Calu3 (cell line): ENCODE data around the gene CD52. TPM values are rescaled to one million over a fixed set of nuclear protein-coding genes. Genes with fewer than 3 reads are reported as not detected.

ENCODE experiments used
- BruUV-seq: library from RNA; stranded (reverse); fragments of 400-500 nt; replicated peaks from 2 replicates; lab custom pipeline; 2021; lab: Mats Ljungman, UMichigan
- CTCF ChIA-PET: fragments of 300-600 bp; sonication (Branson Sonifier 250); formaldehyde crosslinking; loops from one replicate; lab custom pipeline; 2022; ENCODE audit warnings: antibody characterized with exemption; lab: Charles Lee
- DNase-seq: peaks from one replicate; pipeline ENCODE4 v3.0.0; 2022
- H3K27ac Mint-ChIP-seq: one replicate; pipeline ENCODE4 v1.8.0; 2022; ENCODE audit warnings: mixed read lengths; ENCODE audit not compliant: unreplicated experiment
- H3K27me3 Mint-ChIP-seq: one replicate; pipeline ENCODE4 v1.8.0; 2022; ENCODE audit warnings: mixed read lengths; ENCODE audit not compliant: unreplicated experiment
- H3K36me3 Mint-ChIP-seq: one replicate; pipeline ENCODE4 v1.8.0; 2022; ENCODE audit warnings: mild to moderate bottlenecking, moderate library complexity, mixed read lengths; ENCODE audit not compliant: insufficient read depth, unreplicated experiment
- H3K4me1 Mint-ChIP-seq: one replicate; pipeline ENCODE4 v1.8.0; 2022; ENCODE audit warnings: mild to moderate bottlenecking, low read depth, mixed read lengths; ENCODE audit not compliant: unreplicated experiment
- H3K4me3 Mint-ChIP-seq: one replicate; pipeline ENCODE4 v1.8.0; 2022; ENCODE audit warnings: mild to moderate bottlenecking, low read depth, moderate library complexity, mixed read lengths; ENCODE audit not compliant: unreplicated experiment
- H3K9me3 Mint-ChIP-seq: one replicate; pipeline ENCODE4 v1.8.0; 2022; ENCODE audit warnings: low read depth, mixed read lengths; ENCODE audit not compliant: unreplicated experiment
- CTCF ChIP-seq: fragments of 200-600 bp; IDR thresholded peaks from one replicate; pipeline ENCODE4 v1.8.0; 2022; ENCODE audit warnings: antibody characterized with exemption; ENCODE audit not compliant: unreplicated experiment
- intact Hi-C: fragments of 100-400 bp; cut with micrococcal nuclease; formaldehyde crosslinking; loops from one replicate; pipeline ENCODE4 v1.10.0; 2022; ENCODE audit not compliant: unreplicated experiment
- total RNA-seq: library from RNA; stranded (reverse); gene quantifications from 2 replicates; pipeline ENCODE4 v1.2.3, GENCODE V29; 2022

CD52 gene
- total RNA-seq, 1 experiment from 2014 or later: not detected

- H3K4me3 Mint-ChIP-seq: no peak overlapping the region
- DNase-seq: peak; percentile 75
- peaks cover 62% of the 10 kb centered on the region for H3K36me3 Mint-ChIP-seq
- intact Hi-C loops: loop anchor here (2.0 to 10.0 kb wide), 3 partner anchors 45 to 119 kb away; no protein-coding TSS in a partner anchor
- TF ChIP-seq CTCF: peak; percentile 47
- CTCF ChIA-PET: interaction anchor here (0.7 to 1.1 kb wide), 6 partner anchors 19 to 141 kb away, joined by 3 to 6 read pairs (median 3); partner anchors contain the start of genes UBXN11 and ZNF593
- peaks cover 52% of the 10 kb centered on the region for H3K4me1 Mint-ChIP-seq
- H3K27me3 Mint-ChIP-seq: no peaks in the 10 kb centered on the region
- BruUV-seq: no TSS peak
- H3K9me3 Mint-ChIP-seq: no peaks in the 10 kb centered on the region
- peak overlapping the region; percentile 74 for H3K27ac Mint-ChIP-seq
Measured at GRCh38 chr1:26275580-26276431, 42.0 kb upstream of the CD52 start.

DNA sequence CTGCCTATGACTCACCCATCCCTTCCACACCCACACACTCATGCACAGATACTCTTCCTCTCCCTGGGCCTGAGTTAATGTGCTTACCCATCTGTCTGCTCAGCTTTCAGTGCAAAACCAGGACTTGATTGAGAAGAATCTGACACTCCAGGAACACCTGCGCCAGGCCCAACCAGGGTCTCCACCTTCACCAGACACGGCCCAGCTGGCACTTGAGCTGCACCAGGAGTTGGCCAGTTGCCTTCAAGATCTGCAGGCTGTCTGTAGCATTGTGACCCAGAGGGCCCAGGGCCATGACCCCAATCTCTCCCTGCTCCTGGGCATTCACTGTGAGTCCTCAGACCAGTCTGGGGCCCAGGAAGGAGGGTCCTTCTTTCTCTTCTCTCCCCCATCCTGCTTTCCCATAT is 41.3 kb upstream of the CD52 start:
- peak overlapping the region; percentile 9 for H3K4me3 Mint-ChIP-seq
- intact Hi-C loops: loop anchor here (5.0 to 10.0 kb wide), 2 partner anchors 86 to 118 kb away; no protein-coding TSS in a partner anchor
- no peak overlapping the region for H3K27ac Mint-ChIP-seq

DNA sequence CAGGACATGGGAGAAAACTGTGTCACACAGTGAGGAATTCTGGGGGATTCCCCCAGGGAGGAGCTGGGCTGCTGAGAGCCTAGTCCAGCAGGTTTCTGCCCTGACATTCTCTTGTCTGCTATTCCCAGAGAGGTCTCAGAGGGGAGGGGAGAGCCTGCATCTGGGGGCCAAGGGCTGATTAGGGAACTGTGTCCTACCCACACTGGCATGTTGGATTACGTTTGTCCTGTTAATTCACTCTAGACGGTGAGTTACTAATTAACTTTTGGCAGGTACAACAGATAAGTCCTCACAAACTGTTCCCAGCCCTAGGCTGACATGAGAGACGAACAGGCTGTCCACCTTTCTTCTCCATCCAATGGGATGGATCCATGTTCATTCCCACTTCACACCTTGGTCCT is 40.5 kb upstream of the CD52 start:
- H3K4me1 Mint-ChIP-seq: peaks cover 60% of the 10 kb centered on the region
- intact Hi-C loops: loop anchor here (5.0 to 10.0 kb wide), 2 partner anchors 85 to 118 kb away; no protein-coding TSS in a partner anchor

More for the DNA sequence above, 41.3 kb upstream of the CD52 start:
- Mint-ChIP-seq H3K9me3 (no peaks in the 10 kb centered on the region), H3K36me3 (peaks cover 68% of the 10 kb centered on the region), H3K27me3 (no peaks in the 10 kb centered on the region), H3K4me1 (peaks cover 58% of the 10 kb centered on the region)
- DNase-seq: no peak
- no TSS peak for BruUV-seq
- no peak for TF ChIP-seq CTCF
- CTCF ChIA-PET: interaction anchor here (0.6 to 1.1 kb wide), 6 partner anchors 30 to 141 kb away, joined by 3 to 6 read pairs (median 3); partner anchors contain the start of genes UBXN11 and ZNF593

More for the DNA sequence above, 40.5 kb upstream of the CD52 start:
- Mint-ChIP-seq H3K4me3 (peak overlapping the region; percentile 9), H3K36me3 (peaks cover 69% of the 10 kb centered on the region), H3K27me3 (no peaks in the 10 kb centered on the region), H3K9me3 (no peaks in the 10 kb centered on the region), H3K27ac (no peak overlapping the region)
- CTCF ChIA-PET: interaction anchor here (1.0 to 1.3 kb wide), 2 partner anchors 34 to 108 kb away, joined by 3 to 6 read pairs; partner anchors contain the start of gene ZNF593
- no peak for TF ChIP-seq CTCF
- no peak for DNase-seq
- BruUV-seq: no TSS peak
